Measurements from ENCODE around the gene TTBK1.
A peak's percentile ranks its signal among the peaks of the same experiment; 100 is the strongest.

Gene TTBK1

DNA sequence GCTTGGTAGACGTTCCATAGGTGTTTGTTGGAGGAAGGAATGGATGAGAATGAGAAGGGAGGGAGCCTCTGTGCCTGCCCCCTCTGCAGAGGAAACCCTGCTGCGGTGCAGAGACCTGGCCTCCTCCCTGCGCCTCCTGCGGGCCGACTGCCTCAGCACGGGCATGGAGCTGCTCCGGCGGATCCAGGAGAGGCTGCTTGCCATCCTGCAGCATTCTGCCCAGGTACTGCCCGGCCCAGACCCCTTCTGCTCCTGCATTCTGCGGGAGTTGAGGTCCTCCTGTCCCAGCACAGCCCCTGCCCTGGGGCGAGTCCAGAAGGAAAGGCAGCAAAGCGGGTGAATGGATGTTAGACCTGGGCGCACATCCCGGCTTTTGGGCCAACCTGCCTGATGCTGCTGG lies 20.1 kb upstream of the TTBK1 start:
- DNase-seq (ENCODE audit: low read depth) = no peak

GRCh38 chr6:43226192-43226851 lies 17.0 kb upstream of the TTBK1 start:
- DNase-seq (ENCODE audit: low read depth) = no peak

DNA sequence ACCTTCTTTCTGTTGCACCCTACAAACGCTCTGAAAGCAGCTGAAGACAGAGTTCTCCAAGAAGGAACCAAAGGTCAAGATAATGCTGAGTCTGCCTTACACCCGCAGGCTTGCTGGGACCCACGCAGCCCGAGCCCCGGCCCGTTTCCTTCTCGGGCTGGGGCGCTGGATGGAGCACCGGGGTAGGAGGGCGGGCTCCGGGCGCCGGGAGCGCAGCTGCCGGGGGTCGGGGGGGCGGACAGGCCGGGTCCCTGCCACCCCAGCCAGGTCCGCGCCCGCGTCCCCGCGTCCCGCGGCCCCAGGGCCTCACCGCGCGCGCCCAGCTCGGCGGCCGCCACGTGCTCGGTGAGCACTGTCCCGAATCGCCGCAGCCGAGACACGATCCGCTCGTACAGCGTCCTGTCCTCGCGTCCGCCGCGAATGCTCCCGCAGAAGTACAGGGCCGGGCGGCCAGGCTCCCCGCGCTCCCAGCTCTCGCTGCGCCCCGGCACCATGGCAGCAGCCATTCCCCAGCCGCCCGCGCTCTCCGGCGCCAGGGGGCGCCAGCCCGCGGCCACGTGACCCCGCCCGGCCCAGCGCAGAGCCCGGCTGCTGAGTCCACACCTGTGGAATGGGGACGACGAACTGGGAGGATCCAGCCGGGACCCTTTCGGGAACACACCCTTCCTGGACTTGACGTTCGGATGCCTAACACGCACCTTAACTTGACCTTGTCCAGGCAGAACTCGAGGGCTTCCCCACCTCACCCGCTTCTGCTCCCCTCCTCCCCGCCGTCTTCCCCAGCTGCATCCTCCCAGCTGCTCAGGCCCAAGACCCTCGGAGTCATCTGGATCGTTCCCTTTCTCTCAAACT lies 14.1 kb upstream of the TTBK1 start, which contains the start of gene DNPH1:
DNPH1 (minus strand) TSS at position 531 of the 852 bp plus-strand sequence; CDS start at position 506, 25 bp downstream.
- DNase-seq (ENCODE audit: low read depth) = peak; percentile 47

GRCh38 chr6:43229803-43230620 lies 13.3 kb upstream of the TTBK1 start:
- DNase-seq (ENCODE audit: low read depth) = no peak

DNA sequence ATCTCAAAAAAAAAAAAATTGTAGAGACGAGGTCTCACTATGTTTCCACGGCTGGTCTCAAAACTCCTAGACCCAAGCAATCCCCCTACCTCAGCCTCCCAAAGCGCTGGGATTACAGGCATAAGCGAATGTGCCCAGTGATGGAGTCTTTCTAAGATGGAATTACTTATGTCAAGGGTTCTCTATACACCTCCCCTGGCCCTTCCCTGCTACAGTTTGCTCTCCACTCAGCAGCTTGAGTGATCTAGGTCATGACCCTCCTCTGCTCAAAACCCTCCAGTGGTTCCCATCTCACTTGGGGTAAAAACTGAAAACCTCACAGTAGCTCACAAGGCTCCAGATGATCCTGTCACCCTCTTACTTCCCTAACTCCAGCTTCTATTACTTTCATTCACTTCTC lies 12.2 kb upstream of the TTBK1 start:
- DNase-seq (ENCODE audit: low read depth) = no peak

- no peak for DNase-seq (ENCODE audit: low read depth)
Observed at GRCh38 chr6:43231735-43232450, 11.4 kb upstream of the TTBK1 start.

GRCh38 chr6:43235841-43236240 lies 7.4 kb upstream of the TTBK1 start:
- DNase-seq (ENCODE audit: low read depth) = no peak

DNA sequence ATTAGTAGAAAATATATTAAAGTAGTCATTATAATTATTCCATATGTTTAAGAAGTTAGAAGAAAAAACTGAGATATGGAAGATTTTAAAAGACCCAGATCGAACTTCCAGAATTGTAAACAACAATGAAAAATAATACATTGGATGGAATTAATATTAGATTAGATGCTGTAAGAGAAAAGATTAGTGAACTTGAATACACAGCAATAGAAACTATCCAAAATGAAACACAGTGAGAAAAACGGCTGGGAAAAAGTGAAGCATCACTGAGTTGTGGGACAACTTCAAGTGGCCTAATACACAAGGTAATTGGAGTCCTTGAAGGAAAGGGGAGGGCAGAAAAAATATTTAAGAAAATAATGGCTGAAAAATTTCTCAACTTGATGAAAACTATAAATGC lies 4.2 kb upstream of the TTBK1 start:
- DNase-seq (ENCODE audit: low read depth) = no peak

DNA sequence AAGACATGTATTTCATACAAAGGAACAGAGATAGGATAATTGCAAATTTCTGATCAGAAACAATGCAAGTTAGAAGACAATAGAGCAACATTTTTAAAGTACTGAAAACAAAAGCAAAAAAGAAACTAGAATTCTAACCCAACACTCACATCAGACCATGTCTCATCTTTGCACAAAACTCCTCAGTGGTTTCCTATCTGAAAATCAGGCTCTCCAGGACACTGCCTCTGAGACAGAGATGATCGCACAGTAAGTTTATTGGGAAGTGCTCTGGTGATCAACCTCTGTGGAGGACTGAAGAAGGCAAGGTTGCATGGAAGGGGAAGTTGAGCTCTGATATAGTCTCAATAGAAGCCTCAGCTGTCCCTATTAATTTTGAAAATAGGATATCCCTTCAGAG lies 2.3 kb upstream of the TTBK1 start:
- DNase-seq (ENCODE audit: low read depth) = no peak

DNA sequence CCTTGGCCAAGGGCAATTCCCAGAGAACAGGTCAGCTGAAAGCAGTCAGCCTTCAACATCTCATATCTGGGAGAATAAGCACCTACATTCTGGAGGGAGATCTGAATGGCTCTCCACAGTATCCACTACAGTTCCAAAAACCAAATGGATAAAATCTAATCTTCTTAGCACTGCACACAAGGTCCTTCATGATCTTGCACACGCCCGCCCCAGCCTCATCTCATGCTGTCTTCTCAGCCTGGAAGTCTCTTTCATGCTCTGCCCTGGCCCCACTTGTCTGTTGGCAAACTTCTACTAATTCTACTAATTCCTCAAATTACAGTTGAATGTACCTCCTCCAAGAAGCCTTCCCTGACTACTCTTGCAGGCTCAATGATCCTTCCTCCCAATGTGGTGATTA lies 1.8 kb upstream of the TTBK1 start:
- DNase-seq (ENCODE audit: low read depth) = no peak

- DNase-seq (ENCODE audit: low read depth) = no peak
Observed at GRCh38 chr6:43243664-43244321, 512 bp downstream of the TTBK1 start.

DNA sequence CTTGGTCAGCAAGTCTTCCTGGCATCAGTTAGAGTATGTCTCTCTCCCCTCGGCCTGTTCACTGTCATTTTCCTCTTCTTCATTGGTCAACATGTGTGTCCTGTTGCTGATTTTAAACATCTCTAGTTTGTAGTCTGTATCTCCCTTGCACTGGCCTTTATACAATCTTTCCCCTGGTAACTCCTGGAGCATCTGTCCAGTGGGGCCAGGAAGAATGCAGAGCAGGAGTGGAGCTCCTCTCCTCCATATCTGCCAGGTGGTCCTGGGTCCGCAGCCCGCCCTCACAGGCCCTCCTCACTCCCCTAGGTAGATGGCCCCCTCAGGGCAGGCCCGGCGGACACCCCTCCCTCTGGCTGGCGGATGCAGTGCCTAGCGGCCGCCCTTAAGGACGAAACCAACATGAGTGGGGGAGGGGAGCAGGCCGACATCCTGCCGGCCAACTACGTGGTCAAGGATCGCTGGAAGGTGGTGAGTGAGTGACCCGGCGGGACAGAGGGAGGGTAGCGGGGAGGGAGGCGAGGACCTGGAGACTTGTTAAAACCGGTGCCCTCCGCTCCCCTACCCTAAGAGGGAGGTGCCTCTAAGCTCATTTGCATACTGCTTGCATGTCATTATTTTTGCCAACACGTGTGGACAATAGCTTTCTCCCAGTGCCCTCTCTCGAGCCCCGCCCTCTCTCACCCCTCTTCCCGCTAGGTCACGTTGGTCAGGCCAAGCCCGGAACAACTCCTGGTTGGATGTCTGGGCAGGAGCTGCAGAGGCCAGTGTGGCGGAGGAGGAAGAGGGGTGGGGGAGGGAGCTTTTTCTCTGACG lies 3.2 kb downstream of the TTBK1 start:
- DNase-seq (ENCODE audit: low read depth) = no peak

DNA sequence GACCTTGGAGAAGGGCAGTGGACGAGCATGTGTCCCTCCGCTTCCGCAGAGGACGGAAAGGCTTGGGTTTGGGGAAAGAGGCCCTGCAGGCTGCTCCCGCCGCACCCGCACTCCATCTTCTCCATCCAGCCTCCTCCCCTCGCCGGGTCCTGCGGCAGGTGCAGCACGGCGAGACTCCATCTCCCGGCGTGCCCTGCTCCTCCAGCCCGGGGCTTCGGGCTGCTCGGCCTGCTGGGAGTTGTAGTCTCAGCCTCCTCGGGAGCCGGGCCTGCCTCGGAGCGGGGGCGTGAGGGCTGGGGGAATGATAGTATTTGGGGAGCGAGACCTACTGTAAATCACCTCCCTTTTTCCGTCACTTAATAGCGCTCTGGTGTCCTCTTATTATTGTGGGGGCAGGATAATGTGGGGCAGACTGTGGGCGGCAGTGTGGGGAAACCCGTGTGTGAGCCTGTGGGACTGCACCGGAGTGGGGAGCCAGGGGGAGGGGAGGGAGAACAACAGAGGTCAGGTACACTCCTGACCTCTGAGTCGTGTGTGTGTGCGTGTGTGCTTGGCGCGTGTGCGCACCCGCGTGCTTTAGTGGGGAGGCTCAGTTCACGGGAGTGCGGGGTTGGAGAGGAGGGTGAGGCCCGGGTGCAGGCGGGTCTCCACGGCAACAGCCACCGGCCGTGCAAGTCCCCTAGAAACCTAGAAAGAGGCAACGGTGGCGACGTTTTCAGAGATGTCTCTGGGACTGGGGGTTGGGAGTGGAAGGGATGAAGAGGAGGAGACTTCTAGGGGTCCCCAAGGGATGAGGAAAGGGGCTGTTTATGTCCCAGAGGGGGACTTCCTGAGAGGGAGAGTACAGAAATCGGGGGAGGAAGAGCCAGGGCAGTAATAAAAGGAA lies 4.1 kb downstream of the TTBK1 start:
- peak; percentile 14 for DNase-seq (ENCODE audit: low read depth)

DNA sequence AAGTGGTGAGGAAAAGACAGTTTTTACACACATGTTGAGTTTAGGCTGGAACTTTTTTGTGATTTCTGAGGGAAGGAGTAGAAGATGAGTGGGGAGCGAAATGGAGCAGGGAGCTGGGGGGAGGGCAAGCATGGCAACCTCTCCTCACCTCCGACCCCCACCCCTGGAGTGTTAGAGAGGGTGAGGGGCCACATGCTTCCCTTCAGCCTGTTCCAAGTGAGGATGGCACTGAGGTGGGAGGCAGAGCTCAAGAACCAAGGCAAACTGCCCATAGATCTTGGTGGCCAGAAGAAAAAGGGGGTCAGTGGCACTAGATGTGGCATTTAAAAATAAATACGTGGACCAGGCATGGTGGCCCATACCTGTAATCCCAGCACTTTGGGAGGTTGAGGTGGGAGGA lies 4.8 kb downstream of the TTBK1 start:
- DNase-seq (ENCODE audit: low read depth) = no peak

- no peak for DNase-seq (ENCODE audit: low read depth)
Observed at GRCh38 chr6:43248791-43249190, 5.5 kb downstream of the TTBK1 start.

GRCh38 chr6:43250992-43251373 lies 7.7 kb downstream of the TTBK1 start:
- no peak for DNase-seq (ENCODE audit: low read depth)

- DNase-seq (ENCODE audit: low read depth) = no peak
Observed at GRCh38 chr6:43253401-43253800, 10.1 kb downstream of the TTBK1 start.

DNA sequence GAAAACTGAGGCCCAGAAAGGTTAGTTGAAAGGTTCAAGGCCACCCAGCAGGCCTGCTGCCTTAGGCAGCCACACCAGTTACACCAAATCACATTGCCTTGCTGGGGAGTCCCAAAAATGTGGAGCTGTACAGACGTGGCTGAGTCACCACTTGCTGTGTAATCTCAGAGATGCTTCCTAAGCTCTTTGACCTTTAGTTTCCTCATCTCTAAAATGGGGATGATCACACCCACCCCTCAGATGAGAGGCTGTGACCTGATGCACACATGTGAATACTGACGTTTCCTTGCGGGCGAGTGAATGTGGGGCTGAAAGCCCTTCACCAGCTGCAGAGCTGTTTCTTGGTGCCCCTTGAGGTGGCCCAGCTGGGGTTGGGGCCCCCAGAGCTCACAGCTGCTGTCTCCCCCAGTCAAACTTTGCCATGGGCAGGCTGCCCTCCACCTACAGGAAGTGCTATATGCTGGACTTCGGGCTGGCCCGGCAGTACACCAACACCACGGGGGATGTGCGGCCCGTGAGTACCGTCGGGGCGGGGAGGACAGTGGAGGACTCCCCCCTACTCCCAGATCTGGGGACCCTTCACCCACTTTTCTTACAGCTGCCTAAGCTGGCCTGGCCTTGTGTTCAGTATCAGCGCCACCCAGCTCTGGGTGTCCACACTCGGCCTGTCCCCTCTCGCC lies 11.0 kb downstream of the TTBK1 start:
- DNase-seq (ENCODE audit: low read depth) = peak; percentile 25

GRCh38 chr6:43254846-43255245 lies 11.6 kb downstream of the TTBK1 start:
- DNase-seq (ENCODE audit: low read depth) = no peak

All from fibroblast of gingiva (primary cell).